Right renal cortex interstitium (tissue), 3 donors: ENCODE measurements around the gene FTCD. TPM values are rescaled to one million over a fixed set of nuclear protein-coding genes. Genes with fewer than 3 reads are reported as not detected.
"Not testable (repeated sequence)": the region's sequence is repeated elsewhere in the genome, so short reads cannot be mapped to it uniquely, and the experiment has no call there.

Source experiments
- DNase-seq, 3 donors: peaks; one replicate each; pipeline ENCODE4 v3.0.0-alpha.2; 2013; ENCODE audit warnings: low read depth in 3 of 3, low spot score in 2 of 3
- polyA plus RNA-seq, 3 donors: library from polyadenylated mRNA; unstranded; fragments of 120-200 nt; gene quantifications; one replicate each; pipeline ENCODE4 v1.2.1, GENCODE V29; 2013; ENCODE audit not compliant: insufficient read length in 3 of 3

Gene FTCD
- polyA plus RNA-seq, 3 donors, result 15.1 to 23.2 (median 22.6) TPM

DNA sequence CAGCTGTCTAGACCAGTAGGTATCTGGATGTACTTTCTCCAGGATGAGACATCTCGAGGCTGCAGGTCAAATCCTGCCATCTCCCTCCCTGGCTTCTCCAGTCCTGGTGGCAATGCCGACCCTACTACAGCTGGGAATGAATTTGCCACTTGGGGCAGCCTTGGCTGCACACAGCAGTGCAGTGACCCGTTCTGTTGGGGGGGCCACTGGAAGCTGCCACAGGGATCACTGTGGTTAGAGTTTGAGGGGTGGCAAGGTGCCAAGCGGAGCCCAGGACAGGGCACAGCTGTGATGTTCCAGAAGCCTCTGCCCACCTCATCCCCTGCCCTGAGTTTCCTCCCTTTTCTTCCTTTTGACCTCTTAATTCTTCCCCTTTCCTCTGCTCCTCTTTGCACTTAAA, 40.4 kb downstream of the FTCD start:
- DNase-seq, result no peak

DNA sequence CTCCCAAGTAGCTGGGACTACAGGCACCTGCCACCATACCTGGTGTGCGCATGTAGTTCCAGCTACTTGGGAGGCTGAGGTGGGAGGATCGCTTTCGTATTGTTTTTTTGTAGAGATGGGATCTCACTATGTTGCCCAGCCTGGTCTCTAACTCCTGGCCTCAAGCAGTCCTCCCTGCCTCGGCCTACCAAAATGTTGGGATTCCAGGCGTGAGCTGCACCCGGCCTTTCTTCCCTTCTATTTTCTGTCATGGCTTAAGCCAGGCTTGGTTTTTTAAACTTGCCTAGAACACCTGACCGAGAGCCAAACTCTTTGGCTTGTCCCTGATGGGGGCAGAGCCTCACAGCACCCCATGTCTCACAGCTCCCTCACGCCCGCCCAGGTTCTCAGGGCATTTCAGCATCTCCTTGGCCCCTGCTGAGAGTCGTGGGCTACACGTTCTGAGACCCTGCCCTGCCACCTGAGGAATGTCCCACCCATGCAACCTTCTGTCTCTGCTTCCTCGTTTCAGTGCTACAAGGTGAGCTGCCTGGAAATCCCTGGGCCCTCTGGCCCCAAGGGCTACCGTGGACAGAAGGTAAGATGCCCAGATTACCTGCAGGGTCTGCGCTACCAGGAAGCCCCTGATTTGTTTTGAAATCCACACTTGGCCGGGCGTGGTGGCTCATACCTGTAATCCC, 41.7 kb downstream of the FTCD start:
- DNase-seq, result no peak

DNA sequence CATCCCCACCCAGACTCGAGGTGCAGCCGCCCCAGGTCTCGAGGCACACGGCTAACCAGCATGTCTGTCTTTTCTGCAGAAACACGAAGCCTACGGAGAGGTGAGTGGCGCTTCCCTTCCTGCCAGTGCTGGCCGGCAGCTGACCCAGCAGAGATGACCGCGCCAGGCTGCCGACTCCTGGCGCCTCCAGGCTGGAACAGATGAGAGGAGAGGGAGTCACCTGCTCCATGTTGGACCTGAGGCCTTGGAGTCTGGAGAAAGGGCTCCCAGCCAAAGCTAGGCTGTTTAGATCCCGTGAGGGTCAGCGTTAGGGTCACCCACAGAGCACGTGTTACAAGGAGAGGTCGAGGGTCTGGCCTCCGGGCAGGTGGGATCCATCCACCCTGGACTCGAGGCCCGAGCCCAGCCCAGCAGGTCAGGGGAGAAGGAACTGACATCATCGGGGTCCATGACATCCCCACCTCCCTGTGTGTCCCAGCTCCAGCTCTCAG, 42.6 kb downstream of the FTCD start:
- no peak for DNase-seq

DNA sequence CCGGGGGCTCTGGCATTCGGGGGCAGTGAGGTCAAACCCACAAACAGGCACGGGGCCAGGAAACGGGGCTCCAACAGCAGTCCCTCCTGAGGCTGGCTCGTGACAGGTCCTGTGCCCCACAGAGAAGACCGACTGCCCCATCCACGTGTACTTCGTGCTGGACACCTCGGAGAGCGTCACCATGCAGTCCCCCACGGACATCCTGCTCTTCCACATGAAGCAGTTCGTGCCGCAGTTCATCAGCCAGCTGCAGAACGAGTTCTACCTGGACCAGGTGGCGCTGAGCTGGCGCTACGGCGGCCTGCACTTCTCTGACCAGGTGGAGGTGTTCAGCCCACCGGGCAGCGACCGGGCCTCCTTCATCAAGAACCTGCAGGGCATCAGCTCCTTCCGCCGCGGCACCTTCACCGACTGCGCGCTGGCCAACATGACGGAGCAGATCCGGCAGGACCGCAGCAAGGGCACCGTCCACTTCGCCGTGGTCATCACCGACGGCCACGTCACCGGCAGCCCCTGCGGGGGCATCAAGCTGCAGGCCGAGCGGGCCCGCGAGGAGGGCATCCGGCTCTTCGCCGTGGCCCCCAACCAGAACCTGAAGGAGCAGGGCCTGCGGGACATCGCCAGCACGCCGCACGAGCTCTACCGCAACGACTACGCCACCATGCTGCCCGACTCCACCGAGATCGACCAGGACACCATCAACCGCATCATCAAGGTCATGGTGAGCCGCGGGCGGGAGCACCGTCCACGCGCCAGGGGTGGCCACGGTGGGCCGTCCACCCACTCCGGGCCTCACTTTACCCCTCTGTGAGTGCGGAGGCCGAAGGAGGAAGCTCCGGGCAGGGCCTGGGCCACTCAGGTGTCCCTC, 43.3 kb downstream of the FTCD start:
- no peak for DNase-seq

DNA sequence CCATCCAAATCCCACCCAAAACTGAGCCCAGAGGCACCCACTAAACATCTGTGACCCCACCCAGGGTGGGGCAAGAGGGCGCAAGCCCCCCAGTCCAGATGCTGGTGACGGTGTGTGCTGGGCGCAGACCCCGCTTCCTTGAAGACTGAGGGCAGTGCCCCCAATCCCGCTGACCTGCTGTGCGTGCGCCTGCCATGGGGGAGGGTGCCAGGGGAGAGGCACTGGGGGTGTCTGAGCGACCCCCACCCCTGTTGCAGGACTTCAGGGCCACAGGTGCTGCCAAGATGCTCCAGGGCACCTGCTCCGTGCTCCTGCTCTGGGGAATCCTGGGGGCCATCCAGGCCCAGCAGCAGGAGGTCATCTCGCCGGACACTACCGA, 44.2 kb downstream of the FTCD start:
- DNase-seq, result no peak

DNA sequence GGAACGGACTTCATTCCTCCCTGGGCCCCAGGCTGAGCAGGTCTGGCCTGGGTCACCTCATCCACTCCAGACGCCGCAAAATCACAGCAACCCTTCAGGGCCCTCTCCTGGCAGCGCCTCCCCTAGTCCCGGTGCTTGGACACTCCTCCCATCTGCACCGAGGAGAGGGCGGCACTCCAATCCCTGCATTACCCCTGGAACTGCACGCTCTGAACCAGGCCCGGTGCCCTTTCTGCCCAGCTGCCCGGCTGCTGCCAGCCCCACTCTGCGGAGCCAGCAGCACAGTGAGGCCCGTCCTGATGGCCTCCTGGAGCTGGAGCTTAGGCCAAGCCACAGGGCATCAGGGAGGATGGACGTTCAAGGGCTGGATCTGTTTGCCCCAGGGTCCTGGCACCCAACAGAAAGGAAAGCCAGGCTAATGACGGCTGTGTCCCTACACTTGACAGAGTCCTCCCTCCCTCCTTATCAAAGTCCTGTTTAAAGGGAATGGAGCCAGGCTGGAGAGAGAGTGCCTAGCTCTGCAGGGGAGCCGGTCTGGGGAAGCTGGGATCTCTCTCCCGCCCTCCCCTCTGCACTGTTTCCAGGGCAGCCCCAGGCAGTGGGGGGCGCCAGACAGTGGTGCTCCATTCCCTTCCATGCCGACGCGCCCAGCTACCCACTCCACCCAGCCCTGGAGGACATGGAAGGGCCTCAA, 44.7 kb downstream of the FTCD start:
- DNase-seq, result no peak

DNA sequence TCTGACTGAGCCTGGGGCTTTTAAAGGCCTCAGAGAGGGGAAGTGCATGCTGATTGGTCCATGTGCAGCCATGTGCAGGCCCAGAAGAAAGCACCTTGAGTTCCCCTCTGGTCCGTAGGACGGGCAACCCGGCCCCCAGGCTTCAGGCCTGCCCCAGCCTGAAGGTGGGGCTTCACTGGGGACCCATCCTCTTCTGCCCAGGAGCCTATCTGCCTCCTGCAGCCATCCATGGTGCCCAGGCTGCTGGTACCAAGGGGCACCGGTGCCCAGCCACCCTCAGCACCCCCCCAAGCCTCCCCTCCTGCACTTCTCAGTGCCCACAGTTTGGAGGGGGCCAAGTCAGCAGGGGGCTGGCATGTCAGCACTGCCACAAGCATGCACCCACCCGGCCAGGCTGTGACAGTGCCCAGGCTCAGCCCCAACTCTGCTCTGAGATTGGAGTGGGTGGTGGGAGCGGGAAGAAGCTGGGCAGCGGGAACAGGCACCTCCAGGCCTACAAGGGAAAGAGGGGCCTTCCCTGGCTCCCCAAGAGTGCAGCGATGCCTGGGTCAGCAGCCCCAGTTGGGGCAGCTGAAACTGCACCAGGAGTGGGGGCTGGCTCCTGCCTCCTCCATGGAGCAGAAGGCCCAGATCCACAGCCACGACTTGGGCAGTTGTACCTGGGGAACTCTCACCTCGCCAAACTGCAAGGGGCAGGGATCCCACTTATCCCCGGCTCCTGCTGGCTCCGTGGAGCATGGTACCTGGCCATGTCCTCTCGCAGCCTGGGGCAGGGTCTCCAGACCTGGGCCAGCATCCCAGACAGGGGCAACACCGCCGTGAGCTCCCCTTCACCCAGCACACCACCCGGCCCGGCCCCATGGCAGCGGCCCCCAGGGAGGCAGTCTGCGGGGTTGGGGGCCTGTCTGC, 45.8 kb downstream of the FTCD start:
- no peak for DNase-seq

DNA sequence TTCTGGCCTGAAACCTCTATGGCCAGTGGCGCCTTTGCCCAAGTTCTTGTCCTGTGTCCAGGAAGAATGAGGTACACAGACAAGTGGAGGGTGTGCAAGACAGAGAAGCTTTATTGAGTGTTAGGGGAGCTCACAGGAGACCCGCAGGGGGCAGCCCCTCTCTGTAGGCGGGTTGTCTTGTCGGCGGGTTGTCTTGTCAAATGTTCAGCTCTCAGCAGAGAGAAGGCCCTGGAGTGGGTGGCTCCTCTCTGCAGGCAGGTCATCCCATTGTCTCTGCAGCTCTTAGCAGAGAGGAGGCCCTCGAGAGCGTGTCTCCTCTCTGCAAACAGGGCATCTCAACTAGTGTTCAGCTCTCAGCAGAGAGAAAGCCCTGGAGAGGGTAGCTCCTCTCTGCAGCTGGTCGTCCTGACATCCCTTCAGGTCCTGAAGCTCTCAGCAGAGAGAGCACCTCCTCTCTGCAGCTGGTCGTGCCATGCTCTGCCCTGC, 46.5 kb downstream of the FTCD start:
- DNase-seq, result no peak

DNA sequence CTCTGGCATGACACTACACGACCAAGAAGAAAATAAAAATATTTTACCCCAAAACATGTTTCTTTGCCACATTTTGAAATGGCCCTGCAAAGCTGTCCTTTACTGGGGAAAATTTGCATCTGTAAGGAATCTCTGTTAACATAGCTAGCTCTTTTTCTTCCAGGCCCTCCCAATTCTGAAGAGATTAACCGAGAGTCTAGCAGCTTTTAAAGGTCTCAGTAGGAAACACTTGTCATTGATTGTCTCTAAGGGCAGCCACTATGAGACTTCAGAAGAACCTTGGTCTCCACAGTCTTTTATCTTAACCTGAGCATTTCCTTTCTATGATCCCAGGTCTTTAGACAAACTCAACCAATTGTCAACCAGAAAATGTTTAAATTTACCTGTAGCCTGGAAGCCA, 48.0 kb downstream of the FTCD start:
- not testable (repeated sequence) for DNase-seq

DNA sequence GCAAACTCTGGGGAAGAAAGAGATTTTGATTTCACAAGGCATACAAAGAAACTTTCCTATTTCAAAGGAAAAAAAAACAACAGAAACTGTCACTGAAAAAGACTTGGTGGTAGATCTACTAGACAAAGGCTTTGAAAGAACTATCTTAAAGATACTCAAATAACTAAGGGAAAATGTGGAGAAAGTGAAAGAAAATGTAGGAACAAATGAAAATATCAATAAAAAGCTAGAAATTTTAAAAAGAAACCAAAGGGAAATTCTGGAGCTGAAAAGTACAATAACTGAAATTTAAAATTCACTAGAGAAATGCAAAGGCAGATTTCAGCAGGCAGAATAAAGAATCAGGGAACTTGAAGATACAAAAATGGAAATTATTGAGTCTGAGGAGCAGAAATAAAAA, 51.3 kb downstream of the FTCD start:
- no peak for DNase-seq

DNA sequence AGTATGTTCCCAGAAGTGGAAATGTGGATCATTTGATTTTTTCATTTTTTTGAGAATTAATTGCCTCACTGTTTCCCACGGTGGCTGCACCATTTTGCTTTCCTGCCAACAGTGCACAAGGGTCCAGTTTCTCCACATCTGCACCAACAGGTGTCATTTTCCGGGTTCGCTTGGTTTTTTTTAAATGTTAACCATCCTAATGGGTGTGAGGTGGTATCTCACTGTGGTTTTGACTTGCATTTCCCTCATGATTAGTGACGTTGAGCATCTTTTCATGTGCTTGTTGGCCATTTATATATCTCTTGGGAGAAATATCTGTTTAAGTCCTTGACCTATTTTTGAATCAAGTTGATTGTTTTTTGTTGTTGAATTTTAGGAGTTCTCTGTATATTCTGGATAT, 54.5 kb downstream of the FTCD start:
- DNase-seq, result no peak

DNA sequence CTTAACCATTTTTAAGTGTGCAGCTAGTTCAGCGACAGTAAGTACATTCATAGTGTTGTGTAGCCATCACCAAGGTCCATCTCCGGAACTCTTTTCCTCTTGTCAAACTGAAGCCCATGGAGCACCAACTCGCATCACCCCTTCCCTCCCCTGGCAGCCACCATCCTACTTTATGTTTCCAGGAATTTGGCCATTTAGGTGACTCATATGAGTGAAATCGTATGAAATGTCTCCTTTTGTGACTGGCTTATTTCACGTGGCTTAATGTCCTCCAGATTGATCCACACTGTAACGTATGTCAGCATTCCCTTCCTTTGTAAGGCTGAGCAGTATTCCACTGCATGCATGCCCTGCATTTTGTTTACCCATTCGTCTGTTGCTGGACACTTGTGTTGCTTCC, 55.0 kb downstream of the FTCD start:
- no peak for DNase-seq

DNA sequence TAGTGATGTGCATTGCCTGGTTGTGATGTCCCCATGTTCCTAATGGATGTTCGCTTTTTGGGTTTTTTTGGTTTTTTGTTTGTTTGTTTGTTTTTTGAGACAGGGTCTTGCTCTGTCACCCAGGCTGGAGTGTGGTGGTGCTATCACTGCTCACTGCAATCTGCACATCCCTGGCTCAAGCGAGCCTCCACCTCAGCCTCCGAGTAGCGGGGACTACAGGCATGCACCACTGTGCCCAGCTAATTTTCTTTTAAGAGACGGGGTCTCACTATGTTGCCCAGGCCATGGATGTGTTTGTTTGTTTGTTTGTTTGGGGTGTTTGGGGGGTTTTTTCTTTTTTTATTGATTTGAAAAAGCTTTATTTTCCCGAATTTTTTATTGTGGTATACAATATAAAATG, 55.4 kb downstream of the FTCD start:
- DNase-seq, result no peak

DNA sequence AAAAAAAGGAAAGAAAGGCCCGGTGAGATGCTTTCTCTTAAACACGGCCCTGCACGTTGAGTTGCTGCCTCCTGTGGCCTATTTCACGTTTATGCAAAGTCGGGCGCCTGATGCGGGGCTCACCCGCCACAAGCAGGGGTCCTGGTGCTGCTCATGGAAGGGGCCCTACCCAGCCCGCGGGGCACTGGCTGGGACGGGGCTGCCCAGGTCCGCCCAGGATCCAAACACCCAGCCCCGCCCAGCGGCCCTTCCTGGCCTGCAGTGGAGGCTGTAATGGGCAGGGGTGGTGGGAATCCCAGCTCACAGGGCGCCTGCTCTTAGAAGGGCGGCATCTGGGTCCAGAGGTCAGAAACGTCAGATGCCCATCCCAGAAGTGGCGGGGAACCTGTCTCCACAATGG, 55.9 kb downstream of the FTCD start:
- no peak for DNase-seq

DNA sequence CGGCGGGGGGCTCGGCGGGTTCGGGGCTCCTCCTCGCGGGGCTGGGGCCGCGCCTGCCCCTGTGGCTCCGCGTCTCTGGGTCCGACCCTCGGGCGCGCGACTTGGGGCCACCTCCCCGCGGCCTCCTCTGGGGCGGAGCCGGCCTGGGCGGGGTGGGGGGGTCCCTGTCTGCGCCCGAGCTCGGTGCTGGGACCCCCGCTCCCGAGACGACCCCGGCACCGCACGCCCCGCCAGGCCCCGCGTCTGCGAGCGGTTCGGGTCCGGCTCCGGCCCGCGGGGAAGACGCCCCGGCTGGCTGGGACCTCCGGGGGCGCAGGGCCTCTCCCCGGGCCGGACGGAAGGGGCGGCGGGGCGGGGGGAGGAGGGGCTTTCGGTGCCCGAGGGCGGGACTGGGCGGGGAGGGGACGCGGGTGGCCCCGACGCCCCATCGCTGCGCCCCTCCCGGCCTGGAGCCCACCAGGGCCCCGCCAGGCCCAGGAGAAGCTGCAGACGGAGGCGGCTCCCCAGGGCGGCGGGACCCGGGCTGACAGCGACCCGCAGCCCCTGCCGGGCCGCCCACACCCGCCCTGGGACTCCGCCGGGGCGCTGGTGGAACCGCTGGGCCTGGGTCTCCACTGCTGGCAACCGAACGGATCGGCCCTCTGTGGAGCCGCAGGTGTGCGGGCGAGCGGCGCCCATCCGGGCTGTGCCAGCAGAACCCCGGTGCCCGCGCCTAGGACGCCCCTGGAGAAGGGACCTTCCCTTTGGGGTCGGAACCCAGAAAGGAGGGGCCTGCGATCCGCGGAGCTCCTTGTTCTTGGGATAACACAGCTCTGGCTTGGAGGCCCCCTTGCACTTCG, 56.9 kb downstream of the FTCD start:
- no peak for DNase-seq

DNA sequence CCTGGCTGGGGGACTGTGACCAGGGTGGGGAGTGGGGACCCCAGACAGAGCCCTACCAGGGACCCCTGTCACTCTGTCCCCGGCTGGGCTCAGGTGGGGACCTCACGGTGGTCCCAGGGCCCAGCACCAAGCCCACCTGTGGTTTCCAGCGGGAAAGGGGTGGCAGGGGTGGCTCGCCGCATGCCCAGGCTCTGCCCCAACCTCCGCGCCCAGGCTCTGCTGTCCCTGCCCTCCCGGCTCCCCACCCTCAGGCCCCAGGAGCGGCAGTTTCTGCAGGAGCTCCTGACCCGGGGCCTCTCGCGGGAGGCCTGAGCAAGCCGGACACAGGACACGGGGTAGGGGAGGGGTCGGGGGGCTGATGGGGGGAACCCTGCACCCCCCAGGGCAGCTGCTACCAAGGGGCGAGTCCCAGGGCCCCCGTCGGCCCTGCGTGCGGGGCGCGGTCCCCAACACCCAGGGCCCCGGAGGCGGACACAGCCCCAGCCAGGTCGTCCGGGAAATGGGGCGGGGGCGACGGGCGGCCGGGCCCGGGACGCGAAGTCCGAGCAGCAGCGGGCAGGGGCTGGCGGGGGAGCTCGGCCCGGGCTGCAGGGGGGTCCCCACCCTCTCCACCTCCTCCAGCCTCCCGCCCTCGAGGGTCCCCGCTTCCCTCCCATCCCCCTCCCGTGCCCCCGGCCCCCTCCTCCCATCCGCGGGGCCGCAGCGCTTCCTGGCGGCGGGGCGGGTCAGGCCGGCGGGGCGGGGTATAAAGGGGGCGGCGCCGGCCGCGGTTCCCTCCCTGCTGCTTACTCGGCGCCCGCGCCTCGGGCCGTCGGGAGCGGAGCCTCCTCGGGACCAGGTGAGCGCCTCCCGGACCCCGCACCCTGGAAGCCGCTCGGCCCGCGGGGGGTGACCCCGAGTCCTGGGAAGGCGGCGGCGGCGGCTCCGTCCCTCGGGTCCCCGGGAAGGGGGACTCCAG, 57.8 kb downstream of the FTCD start, which contains the start of gene COL6A2:
TSS of gene COL6A2 (plus strand) at position 777 of the 958 bp plus-strand sequence.
- DNase-seq, result no peak

DNA sequence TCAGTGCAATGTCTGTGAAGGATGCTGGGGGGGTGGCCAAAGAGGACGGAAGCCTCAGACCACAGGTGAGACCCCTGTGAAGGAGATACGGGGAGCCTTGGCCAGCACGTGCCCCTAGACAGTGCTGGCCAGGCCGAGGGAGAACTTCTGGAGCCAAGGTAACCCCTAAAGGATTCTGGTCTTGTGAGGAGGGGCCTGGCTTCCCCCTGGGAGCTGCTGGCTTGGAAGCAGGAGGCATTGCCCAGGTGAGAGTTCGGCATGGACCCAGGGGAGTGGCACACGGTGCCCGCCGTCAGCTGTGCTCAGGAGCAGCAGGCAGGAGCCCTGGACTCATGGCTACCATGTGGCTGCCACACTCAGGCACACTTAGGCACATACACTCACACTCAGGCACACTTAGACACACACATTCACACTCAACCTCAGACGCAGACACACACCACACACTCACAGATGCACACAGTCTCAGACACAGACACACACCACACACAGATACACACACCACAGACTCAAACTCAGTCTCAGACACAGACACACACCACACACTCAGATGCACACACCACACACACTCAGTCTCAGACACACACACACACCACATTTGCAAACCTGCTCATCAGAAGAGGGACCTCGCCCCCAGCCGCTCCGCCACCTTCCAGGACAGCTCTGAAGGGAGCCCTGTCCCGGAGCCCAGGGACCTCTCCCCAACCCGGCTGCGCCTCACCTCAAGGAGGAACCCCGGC, 58.6 kb downstream of the FTCD start:
- DNase-seq, result no peak
